ENCODE measurements around the gene TFG.

TFG gene

GRCh38 chr3:100798012-100798411 lies 88.7 kb downstream of the TFG start:
- TF ChIP-seq CTCF (conservative IDR thresholded peaks at IDR 0.05; ENCODE audit: control insufficient read depth, insufficient read depth, low read depth, low read length): no peak
- no peak for DNase-seq (ENCODE audit: low read depth)
- H3K4me3 ChIP-seq (ENCODE audit: control insufficient read depth, low read depth, low read length): no peak overlapping the region
